Activated gamma-delta T cell treated with Interleukin-2 at 50 U/mL for 16 hours (primary cell): ENCODE measurements around the gene LRRTM4.
"Not testable (repeated sequence)": the region's sequence is repeated elsewhere in the genome, so short reads cannot be mapped to it uniquely, and the experiment has no call there.

Experiments
- DNase-seq: peaks from one replicate; pipeline ENCODE4 v3.0.0-alpha.2; 2020

The LRRTM4 gene

DNA sequence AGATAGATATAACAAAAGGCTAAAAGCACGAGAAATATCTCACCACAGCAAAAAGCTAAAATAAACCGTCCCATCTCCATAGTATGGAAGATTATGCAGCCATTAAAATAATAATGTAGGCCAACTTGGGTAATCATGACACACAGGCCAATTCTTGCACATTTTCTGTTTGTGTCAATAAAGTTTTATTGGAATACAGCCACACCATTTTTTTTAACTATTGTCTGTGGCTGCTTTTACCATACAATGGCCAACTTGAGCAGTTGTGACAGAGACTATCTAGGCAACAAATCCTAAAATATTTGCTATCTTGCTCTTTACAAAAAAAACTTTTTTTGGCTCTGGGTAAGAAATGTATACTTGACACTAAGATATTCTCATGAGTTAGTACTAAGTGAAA is 212.5 kb downstream of the LRRTM4 start:
- no peak for DNase-seq

DNA sequence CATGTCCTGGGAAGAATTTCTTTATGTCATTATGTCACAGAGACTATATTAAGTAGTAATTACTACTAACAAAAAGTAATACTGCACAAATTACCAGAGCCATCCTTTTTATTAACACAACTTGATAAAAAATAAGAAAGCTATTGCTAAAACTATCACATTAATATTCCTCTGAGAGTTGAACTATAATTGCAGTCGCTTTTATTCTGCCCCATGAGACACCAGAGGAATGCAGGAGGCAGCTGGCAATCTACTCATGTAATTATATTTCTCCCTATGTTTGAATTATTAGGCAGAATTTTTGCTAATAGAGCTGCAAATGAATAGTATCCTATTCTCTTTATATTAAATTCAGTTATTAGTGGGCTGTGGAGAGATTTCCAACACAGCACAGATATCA is 220.7 kb downstream of the LRRTM4 start:
- DNase-seq = no peak

DNA sequence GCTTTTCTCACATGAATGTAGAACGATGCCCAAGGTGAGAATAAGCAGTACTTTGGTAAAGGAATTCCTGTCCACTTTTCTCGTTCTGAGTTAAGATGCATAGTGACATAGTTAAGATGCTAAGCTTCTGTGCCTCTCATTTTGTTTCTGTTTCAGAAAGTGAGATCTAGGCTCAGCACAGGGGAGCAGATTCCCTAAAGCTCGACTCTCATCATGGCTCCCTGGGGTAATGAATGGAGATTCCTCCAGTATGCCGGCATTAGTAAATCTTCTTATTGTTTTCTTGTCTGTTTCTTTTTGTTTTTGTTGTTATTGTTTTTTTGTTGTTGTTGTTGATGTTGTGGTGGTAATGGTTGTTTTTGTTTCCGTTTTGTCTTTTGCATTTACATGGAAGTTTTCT is 225.4 kb downstream of the LRRTM4 start:
- no peak for DNase-seq

DNA sequence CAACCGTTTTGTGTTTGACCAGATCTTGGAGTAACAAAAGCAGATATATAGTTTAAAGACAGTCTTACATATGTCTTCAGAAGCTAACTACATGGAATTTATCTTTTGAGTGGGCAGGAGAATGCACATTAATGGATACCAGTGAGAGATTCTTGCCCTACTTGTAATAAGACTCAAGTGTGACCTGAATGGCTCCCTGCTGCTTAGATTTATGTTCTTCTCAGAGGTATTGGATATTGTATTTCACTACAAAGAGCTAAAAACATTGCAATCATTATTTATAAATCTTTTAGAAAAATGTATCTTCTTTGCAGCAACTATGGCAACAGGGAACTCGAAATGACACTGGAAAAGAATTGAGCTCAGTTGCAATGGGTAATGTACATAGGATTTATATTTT is 227.7 kb downstream of the LRRTM4 start:
- DNase-seq = no peak

DNA sequence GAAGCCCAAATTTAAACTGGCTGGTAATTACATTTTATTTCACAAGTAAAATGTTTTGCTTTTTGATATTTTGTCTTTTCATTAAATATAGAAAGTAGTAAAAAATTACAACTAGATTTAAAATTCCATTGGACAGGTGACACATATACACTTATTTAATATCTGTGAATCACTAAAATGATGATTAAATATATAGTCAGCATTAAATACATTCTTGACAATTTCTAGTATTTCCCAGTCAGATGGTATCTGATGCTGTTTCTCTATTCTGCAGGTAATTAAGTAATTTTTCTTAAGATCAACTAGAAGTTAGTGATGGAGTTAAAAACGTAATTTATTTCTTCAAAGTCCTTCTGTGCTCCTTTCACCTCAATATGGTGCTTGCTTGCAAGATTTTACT is 237.8 kb downstream of the LRRTM4 start:
- DNase-seq = no peak

DNA sequence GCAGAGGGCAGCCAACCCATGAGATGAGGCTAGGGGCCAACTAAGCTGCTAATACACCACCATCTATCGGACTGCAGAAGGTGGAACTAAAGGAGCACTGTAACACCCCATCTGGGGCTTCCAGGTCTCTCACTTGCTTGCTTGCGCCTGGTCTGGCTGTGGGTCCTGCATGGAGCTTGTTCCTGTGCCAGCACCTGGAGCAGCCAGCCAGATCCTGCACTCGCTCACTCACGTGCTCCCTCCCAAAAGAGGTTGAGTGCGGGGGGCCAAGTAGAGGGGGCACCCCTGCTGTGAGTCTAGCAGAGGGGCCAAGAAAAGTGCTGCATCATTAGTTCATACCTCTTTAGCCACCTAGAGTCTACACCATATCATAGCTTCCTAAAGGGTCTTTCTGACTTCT is 250.9 kb downstream of the LRRTM4 start:
- no peak for DNase-seq

DNA sequence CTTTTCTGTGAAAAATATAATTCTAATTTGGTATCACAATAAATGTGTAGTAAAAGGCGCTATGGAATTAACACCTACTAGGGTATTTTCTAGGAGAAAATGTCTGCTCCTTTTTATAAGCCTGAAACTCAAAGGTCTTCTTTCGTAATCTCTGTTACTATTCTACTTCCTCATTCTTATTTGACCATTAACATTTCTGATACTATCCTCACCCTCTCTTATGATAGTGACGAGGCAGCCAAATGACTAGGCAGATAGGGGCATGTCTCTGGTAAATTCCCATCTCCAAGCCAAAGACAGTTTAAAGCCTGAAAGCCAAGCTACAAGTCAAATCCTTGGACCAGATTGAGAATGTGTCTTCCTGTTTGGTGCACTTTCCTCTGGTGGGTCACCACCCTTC is 251.7 kb downstream of the LRRTM4 start:
- no peak for DNase-seq

DNA sequence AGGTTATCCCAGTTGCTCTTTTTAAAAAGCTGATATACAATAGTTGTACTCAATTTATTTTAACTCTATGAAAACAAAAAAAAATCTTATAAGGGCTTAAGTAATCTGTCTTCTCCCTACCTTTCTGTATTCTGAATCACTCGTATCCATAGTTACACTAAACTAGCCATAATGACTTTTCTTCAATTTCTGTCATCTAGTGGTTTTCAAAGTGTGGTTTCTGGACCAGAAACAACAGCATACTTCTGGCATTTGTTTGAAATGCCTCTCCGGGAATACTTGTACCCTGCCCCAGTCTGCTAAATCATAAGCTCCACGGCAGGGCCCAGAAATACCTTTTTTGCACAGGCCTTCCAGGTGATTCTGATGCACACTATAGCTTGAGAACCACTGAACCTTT is 253.6 kb downstream of the LRRTM4 start:
- no peak for DNase-seq

DNA sequence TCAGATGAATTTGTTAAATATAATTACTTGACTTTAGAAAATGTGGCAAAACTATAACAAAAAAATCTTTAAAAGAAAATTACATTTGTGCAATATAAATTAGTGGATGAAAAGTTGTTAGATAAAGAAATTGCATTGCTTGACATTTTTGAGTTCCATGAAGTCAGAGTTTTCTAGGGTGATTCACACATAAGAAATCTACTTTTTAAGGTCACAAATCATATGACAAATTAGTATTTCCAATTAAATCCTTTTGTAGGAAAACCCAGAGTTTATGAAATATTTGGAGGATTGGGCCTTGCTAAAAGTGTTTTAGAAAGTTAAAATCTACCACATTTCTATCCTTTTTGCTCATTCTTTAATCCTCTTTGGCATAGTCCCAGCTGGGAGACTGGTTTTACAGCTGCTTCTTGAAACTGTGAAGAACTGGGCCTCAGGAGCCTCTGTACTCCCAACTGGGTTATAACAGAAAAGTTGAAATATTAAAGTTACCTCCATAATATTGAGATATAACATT is 289.2 kb downstream of the LRRTM4 start:
- DNase-seq = no peak

DNA sequence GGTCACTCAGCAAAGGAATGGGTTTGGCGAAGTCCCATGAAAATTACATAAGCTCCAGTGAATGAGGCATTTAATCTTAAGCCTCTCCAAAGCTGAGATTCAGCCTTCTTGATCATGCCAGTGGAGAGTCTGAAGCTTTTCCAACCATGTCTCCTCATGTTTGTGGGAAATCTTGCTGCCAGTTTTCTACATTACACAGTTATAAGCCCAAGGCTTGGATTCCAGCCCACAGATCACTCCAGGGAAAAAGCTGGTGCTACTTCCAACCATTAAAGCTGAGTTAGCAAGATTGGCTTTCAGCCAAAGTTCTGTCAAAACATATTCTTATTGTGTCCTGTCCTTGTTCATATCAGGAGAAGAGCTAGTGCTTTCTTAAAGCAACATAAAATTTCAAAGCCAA is 293.8 kb downstream of the LRRTM4 start:
- DNase-seq = no peak

DNA sequence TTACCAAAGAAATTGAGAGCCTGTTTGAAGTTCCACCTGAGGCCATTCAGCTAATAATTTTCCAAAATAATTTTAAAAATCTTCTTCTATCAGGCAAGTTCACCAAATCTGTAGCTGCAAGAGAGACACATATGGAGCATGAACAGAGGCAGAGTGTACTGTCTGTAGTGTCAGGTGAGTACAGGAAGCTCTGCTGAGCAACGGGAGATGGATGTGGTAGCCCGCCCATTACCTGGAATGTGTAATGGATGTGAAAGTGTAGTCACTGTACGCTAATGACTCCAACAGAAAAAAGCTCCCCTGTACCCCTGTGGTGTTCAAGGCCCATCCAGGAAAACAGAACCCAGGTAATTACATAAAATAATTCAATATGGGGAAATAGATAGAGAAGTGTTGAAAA is 311.5 kb downstream of the LRRTM4 start:
- no peak for DNase-seq

DNA sequence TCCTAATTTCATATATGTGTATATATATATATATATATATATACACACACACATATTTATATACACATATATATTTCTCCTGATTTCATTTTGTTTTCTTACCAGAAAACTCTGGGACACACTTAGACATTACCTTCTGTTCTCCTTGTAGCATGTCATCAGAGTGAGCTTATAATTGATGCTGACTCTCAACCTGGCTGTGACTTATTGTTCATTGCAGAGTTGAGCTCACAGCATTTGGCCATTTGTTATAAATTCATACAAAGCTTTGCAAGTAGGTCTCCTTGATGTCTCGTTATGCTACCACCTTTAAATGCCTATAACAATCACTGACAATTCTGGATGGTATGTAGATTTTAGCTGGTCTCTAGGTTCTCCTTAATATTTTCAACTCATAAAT is 314.8 kb downstream of the LRRTM4 start:
- no peak for DNase-seq

DNA sequence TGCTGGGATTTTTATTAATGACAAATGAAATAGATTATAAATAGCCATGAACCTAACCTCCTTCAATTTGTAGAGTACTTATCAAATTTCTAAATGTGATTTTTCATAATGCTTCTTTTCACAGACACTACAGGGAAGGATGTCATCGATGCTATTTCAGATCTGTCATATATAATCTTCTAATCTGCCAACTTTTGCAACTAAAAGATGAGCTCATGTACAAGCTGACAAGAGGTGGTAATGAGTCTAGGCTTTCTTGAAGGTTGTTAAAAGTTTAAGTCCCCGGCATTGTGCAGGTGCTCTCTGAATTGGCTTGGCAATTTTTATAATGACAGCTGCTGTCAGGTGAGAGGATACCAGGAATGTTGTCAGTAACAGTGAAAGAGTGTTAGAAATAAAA is 320.4 kb downstream of the LRRTM4 start:
- DNase-seq = no peak

DNA sequence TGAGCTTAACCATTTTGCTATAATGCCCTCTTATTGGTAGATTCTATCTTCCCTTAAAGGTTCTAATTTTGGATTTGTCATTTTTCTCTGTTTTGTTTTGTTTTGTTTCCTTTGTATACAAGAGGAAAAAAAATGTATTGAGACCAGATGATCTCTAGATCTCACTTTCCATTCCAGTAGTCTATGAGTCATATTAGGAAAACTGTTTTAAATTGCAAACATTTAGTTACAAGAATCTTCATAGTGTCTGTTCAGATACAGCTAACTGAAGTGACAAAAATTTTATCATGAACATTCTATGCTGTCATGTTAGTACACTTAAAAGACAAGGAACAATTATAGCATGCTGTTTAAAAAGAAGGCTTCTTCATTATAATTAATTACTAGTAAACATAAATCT is 322.8 kb downstream of the LRRTM4 start:
- no peak for DNase-seq

DNA sequence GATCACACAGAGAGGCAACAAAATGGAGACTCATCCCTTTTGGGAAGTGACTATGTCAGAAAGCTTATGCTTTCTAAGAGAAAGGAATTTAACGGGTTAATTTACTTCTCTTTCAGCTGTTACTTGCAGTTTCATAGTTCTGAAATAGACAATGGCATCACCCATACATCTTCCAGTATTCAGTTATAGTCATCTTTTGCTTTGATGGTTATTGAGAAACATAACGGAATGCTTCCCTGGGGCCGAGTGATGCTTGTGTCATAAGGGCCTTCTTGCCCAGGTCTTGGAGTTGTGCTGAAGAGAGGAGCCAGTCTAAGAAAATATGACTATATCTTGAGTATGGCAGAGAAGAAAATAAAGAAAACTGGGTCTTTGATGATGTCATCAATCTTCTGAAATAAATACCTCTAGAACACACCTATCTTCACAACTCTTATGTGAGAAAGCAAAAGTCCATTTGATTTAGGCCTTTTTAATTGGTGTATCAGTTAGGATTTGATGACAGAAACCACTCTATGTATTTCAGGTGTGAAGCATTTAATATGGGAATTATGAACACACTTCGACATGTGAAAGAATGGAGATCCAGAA is 328.2 kb downstream of the LRRTM4 start:
- no peak for DNase-seq

DNA sequence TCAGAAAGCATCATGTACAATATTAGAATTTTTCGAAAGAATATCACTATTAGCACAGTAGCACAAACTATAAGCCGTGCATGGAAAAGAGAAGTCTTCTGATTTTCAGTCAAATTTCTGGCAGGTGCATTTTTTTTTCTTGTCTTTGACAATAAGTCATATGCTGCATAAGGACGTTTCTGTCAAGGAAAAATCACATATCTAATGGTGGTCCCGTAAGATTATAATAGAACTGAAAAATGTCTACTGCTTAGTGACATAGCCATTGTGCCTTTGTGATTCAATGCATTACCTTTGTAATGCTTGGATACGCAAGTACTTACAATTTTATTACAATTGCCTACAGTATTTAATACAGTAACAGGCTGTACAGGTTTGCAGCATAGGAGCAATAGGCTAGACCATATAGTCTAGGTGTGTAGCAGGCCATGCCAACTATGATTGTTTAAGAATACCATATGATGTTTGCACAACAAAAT is 329.3 kb downstream of the LRRTM4 start:
- no peak for DNase-seq

DNA sequence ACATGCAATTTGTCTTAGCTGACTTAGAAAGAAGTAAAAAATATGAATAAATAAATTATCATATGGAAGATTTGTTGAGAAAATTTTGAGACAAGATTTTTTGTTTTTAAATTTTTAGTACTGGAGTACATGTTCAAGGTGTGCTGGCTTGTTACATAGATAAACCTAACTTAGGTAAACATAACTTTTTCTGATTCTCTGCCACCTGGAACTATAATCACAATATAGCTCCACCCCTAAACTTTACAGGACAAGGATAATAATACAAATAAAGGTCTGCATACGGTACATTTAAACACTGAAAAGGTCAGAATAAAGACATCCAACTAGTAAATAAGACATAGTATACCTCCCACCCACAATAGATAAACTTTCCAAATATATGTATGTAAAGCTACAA is 330.5 kb downstream of the LRRTM4 start:
- no peak for DNase-seq

DNA sequence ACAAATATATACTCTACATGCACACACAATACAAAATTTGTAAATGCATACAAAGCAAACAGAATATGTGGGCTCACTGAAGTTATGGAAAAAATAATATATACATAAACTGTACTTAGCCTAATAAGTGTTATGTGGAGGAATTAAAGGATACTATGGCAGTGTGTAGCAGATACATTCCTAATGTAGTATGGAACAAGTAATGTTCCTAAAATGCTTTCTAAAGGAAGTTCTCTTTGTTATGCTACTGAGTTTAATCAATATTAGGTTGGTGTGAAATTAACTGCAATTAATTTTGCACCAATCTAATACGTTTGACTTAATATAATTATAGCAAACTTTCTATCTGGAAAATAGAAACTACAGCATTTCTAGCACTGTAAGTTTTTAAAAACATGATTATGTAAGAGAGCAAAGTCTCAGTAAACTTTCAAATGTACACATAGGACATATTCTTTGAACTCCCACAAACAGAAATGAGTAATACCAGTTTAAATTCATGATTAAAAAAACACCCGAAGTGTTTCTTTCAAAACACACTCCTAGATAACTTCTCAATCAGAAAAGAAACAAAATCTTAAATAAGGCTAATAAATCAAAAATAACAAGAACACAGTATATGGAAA is 331.3 kb downstream of the LRRTM4 start:
- DNase-seq = no peak

DNA sequence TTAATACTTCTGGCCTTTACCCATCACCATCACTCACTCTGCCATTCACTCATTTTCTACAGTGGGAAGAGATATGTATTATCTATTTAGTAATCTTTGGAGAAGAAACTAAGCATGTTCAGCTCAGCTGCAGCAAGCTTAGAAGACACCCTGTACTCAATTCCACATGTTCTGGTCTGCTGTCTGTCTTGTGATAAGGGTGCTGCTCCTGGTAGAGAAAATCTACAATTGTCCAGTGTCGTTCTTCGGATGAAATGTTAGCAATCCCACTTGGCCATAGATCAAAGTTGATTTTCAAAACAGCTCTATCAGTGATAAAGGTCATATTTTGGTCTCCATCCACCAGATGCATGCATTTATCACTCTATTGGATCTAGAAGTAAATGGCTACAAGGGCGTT is 337.1 kb downstream of the LRRTM4 start:
- DNase-seq = no peak

DNA sequence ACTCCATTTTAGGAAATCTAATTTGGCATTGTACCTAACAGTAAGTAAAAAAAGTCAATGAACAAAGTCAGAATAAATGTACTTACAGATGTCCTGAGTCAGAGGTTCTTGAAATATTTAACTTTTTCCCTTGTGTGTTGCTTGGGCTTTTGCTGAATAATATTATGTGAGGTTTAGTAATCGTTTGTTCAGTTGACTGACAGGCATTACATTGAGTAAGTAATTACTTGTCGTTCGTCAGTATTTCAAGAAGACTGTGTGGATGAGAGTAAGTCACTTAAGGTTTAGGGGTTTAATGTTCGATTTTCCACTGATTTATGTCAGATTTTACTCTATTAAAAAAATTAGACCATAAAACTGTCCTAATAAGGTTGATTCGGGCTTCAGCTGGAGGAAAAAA is 342.9 kb downstream of the LRRTM4 start:
- no peak for DNase-seq

DNA sequence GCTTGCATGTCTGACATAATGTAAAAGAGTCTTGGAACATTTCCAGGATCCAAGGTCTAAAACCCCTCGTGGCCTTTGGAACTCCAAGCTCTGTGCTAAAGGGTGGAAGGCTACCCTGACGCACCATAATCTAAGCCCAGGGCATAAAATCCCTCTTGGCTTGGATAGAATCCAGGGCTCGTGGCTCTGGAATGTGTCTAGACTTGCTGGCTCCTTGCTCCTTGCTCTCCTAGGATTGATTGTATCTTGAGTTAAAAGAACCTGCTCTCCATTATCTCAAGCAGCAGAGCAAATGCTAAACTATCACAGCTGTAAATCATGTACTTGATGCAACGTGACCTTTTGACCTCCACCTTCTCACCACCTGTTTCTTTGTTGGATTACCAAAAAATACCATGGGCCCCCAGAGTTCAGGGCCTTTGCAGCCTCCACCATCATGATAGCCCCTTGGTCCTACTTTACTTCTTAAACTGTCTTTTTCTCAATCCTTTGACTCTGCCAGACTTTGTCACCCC is 346.9 kb downstream of the LRRTM4 start:
- not testable (repeated sequence) for DNase-seq

DNA sequence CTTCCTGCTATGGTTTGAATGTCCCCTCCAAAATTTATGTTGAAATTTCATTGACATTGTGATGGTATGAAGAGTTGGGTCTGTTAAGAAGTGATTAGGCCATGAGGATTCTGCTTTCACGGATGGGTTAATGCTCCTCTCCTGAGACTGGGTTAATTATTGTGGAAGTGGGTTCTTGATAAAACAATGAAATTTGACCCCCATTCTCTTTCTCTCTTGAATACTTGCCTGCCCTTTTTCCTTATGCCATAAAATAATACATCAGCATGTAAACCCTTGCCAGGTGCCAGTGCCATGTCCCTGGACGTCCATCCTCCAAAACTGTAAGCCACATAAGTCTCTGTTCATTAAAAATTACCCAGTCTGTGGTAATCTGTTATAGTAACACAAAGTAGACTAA is 352.8 kb downstream of the LRRTM4 start:
- DNase-seq = no peak

DNA sequence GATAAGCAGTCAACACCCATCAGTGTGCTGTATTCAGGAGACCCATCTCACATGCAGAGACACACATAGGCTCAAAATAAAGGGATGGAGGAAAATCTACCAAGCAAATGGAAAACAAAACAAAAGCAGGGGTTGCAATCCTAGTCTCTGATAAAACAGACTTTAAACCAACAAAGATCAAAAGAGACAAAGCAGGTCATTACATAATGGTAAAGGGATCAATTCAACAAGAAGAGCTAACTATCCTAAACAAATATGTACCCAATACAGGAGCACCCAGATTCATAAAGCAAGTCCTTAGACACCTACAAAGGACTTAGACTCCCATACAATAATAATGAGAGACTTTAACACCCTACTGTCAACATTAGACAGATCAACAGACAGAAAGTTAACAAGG is 358.2 kb downstream of the LRRTM4 start:
- DNase-seq = not testable (repeated sequence)

DNA sequence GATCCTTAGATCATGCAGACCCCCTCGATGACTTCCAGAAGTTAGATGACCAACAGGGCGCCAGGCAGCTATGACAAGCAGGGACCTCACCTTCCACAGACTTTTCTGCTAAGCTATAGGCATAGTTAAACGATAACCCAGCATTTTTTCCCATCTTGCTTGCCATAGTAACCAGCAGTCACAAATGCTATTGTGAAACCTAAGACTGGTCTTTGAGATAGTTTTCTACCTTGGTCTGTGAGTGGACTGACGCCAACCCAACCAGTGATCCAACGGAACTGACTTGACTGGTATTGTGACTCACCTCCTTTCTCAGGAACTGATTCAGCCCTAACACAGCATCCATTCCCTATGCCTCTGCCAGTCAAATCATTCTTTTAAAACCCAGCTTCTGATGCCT is 361.2 kb downstream of the LRRTM4 start:
- DNase-seq = no peak

DNA sequence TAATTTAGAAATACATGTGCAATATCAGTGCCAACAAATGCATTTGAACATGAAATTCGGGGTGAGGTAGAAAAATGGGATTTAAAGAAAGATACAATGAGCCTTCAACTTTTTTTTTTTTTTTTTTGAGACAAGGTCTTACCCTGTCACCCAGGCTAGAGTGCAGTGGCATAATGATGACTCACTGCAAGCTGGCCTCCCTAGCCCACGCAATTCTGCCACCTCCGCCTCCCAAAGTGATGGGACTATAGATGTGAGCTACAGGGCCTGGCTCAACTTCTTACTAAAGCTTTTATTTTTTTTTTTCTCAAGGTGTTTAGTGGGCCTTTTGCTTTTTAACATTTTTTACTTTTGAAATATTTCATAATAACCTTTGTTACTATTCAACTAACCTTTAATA is 365.6 kb downstream of the LRRTM4 start:
- DNase-seq = no peak
